DND-41 (cell line): Measurements from ENCODE around the gene CUBN.
A peak's percentile ranks its signal among the peaks of the same experiment; 100 is the strongest.

Source experiments
- EZH2 ChIP-seq: IDR thresholded peaks from 3 replicates; pipeline ENCODE4 v1.6.1; 2012; ENCODE audit warnings: borderline replicate concordance, low read depth, mild to moderate bottlenecking, moderate library complexity, low read length, inconsistent platforms; ENCODE audit not compliant: severe bottlenecking
- TF ChIP-seq, protein P1 (sequence below): IDR thresholded peaks from 2 replicates; pipeline ENCODE4 v1.5.1; 2012; ENCODE audit warnings: borderline replicate concordance, low read length, moderate library complexity, mild to moderate bottlenecking; ENCODE audit not compliant: poor library complexity, severe bottlenecking; ENCODE audit errors: extremely low read depth

DNA sequence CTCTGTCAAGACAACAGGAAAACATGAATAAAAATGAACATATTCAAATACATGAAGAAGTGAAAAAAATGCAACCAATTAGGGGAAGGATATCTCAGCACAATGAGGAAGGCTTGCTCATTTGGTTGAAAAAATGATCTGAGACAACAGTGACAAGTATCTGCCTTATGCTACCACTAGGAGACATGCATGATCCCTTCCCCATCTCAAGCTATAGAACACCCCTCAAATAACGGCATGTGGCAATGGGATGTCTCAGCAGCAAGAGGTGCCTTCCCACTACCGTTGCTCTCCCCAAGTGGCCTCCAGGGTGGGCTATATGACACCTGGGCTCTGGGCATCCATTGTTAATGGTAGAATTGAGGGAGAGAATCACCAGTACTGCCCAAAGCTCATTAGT is 214.3 kb downstream of the CUBN start:
- TF ChIP-seq, protein P1, sequence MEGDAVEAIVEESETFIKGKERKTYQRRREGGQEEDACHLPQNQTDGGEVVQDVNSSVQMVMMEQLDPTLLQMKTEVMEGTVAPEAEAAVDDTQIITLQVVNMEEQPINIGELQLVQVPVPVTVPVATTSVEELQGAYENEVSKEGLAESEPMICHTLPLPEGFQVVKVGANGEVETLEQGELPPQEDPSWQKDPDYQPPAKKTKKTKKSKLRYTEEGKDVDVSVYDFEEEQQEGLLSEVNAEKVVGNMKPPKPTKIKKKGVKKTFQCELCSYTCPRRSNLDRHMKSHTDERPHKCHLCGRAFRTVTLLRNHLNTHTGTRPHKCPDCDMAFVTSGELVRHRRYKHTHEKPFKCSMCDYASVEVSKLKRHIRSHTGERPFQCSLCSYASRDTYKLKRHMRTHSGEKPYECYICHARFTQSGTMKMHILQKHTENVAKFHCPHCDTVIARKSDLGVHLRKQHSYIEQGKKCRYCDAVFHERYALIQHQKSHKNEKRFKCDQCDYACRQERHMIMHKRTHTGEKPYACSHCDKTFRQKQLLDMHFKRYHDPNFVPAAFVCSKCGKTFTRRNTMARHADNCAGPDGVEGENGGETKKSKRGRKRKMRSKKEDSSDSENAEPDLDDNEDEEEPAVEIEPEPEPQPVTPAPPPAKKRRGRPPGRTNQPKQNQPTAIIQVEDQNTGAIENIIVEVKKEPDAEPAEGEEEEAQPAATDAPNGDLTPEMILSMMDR = peak; percentile 26
- TF ChIP-seq EZH2 = no peak
